Liver (tissue), 9 donors: ENCODE results near the gene PDLIM7. TPM values are rescaled to one million over a fixed set of nuclear protein-coding genes. Genes with fewer than 3 reads are reported as not detected.

ENCODE experiments used
- DNase-seq: peaks from one replicate; pipeline ENCODE4 v3.0.0-alpha.2; 2017; ENCODE audit warnings: low spot score
- H3K27ac ChIP-seq, 2 donors: one replicate each; pipeline ENCODE4 v1.7.0; 2013; ENCODE audit warnings: inconsistent platforms in 2 of 2, low read length in 2 of 2, control low read depth in 1 of 2, low read depth in 1 of 2, mild to moderate bottlenecking in 1 of 2
- H3K27me3 ChIP-seq, 4 donors: one replicate each; pipeline versions ENCODE4 v1.6.1 to v1.7.0; 2013; ENCODE audit warnings: low read length in 3 of 4, inconsistent platforms in 1 of 4, mild to moderate bottlenecking in 1 of 4, moderate library complexity in 1 of 4; ENCODE audit not compliant: control insufficient read depth in 4 of 4, insufficient read depth in 4 of 4
- H3K36me3 ChIP-seq, 4 donors: one replicate each; pipeline versions ENCODE4 v1.6.1 to v1.7.0; 2013; ENCODE audit warnings: low read length in 3 of 4, mild to moderate bottlenecking in 3 of 4, low read depth in 1 of 4, moderate library complexity in 1 of 4; ENCODE audit not compliant: control insufficient read depth in 4 of 4, insufficient read depth in 3 of 4
- H3K4me1 ChIP-seq, 4 donors: one replicate each; pipeline versions ENCODE4 v1.6.1 to v1.7.0; 2013; ENCODE audit warnings: low read length in 3 of 4, mild to moderate bottlenecking in 3 of 4, moderate library complexity in 1 of 4; ENCODE audit not compliant: control insufficient read depth in 4 of 4, insufficient read depth in 4 of 4
- H3K4me3 ChIP-seq, 3 donors: one replicate each; pipeline versions ENCODE4 v1.6.1 to v1.7.0; 2013; ENCODE audit warnings: low read length in 3 of 3, control low read depth in 1 of 3, low read depth in 1 of 3, mild to moderate bottlenecking in 1 of 3
- H3K9ac ChIP-seq, 2 donors: one replicate each; pipeline ENCODE4 v1.7.0; 2013; ENCODE audit warnings: low read length in 2 of 2, mild to moderate bottlenecking in 2 of 2, moderate library complexity in 2 of 2, control low read depth in 1 of 2, low read depth in 1 of 2
- H3K9me3 ChIP-seq, 4 donors: one replicate each; pipeline versions ENCODE4 v1.6.1 to v1.7.0; 2013; ENCODE audit warnings: low read length in 3 of 4; ENCODE audit not compliant: control insufficient read depth in 4 of 4
- CTCF ChIP-seq: fragments of 150-350 bp; IDR thresholded peaks from 2 replicates; pipeline ENCODE4 v1.5.1; 2017; ENCODE audit warnings: improper control_type of control experiment, low read depth, low read length; ENCODE audit not compliant: missing input control
- EGR1 ChIP-seq, 2 donors: IDR thresholded peaks; 2 replicates each; pipeline ENCODE4 v1.6.1; 2016 to 2018; ENCODE audit warnings: antibody characterized with exemption in 2 of 2, low read depth in 2 of 2
- FOXA1 ChIP-seq: IDR thresholded peaks from 2 replicates; pipeline ENCODE4 v1.6.1; 2016; ENCODE audit warnings: antibody characterized with exemption
- FOXA2 ChIP-seq: IDR thresholded peaks from 2 replicates; pipeline ENCODE4 v1.6.1; 2016; ENCODE audit warnings: antibody characterized with exemption
- GABPA ChIP-seq, 2 donors: IDR thresholded peaks in 1 of 2; conservative IDR thresholded peaks in 1 of 2; 2 replicates each; pipeline ENCODE4 v1.6.1; 2016; ENCODE audit warnings: antibody characterized with exemption in 2 of 2, mild to moderate bottlenecking in 1 of 2, moderate library complexity in 1 of 2
- HNF4A ChIP-seq, 2 donors: conservative IDR thresholded peaks; 2 replicates each; pipeline ENCODE4 v1.6.1; 2016; ENCODE audit warnings: antibody characterized with exemption in 2 of 2, mild to moderate bottlenecking in 2 of 2
- HNF4G ChIP-seq: IDR thresholded peaks from 2 replicates; pipeline ENCODE4 v1.6.1; 2016; ENCODE audit warnings: antibody characterized with exemption
- JUND ChIP-seq, 2 donors: IDR thresholded peaks; 2 replicates each; pipeline ENCODE4 v1.6.1; 2016; ENCODE audit warnings: antibody characterized with exemption in 2 of 2
- MAX ChIP-seq: IDR thresholded peaks from 2 replicates; pipeline ENCODE4 v1.6.1; 2016; ENCODE audit warnings: antibody characterized with exemption
- NR2F2 ChIP-seq: IDR thresholded peaks from 2 replicates; pipeline ENCODE4 v1.6.1; 2016; ENCODE audit warnings: antibody characterized with exemption
- RAD21 ChIP-seq, 2 donors: IDR thresholded peaks; 2 replicates each; pipeline ENCODE4 v1.6.1; 2016; ENCODE audit warnings: antibody characterized with exemption in 2 of 2, mild to moderate bottlenecking in 2 of 2
- REST ChIP-seq: IDR thresholded peaks from 2 replicates; pipeline ENCODE4 v1.6.1; 2016; ENCODE audit warnings: antibody characterized with exemption, mild to moderate bottlenecking
- RXRA ChIP-seq, 2 donors: IDR thresholded peaks; 2 replicates each; pipeline ENCODE4 v1.6.1; 2017 to 2018; ENCODE audit warnings: antibody characterized with exemption in 2 of 2, mild to moderate bottlenecking in 1 of 2
- SP1 ChIP-seq: IDR thresholded peaks from 2 replicates; pipeline ENCODE4 v1.6.1; 2018; ENCODE audit warnings: antibody characterized with exemption, mild to moderate bottlenecking
- TAF1 ChIP-seq: conservative IDR thresholded peaks from 2 replicates; pipeline ENCODE4 v1.6.1; 2016; ENCODE audit warnings: antibody characterized with exemption, mild to moderate bottlenecking
- YY1 ChIP-seq: IDR thresholded peaks from 2 replicates; pipeline ENCODE4 v1.6.1; 2016; ENCODE audit warnings: antibody characterized with exemption, mild to moderate bottlenecking
- WGBS: extraction: QIAGEN DNeasy Blood & Tissue Kit; methylation state at CpG from one replicate; pipeline ENCODE4 v1.1.7; 2013; 5-methylcytosine and 5-hydroxymethylcytosine counted together
- polyA plus RNA-seq, 2 donors: library from polyadenylated mRNA; stranded (reverse) in 1 of 2; unstranded in 1 of 2; fragments of 200-250 nt in 1 of 2; fragments of >200 nt in 1 of 2; fragmentation: Nextera tagmentation in 1 of 2; extraction: Ambion mirVana in 1 of 2; gene quantifications; one replicate each; pipeline versions ENCODE4 v1.2.1 to v1.2.3, GENCODE V29; 2013 to 2015
- total RNA-seq, 2 donors: library from RNA; depleted of rRNA; stranded (reverse); fragments of >200 nt; gene quantifications; one replicate each; pipeline ENCODE4 v1.2.3, GENCODE V29; 2014
- TF ChIP-seq, protein P1 (sequence below): IDR thresholded peaks from 2 replicates; pipeline ENCODE4 v1.6.1; 2016; ENCODE audit warnings: antibody characterized with exemption
- TF ChIP-seq, protein P2 (sequence below): IDR thresholded peaks from 2 replicates; pipeline ENCODE4 v1.6.1; 2016; ENCODE audit warnings: antibody characterized with exemption
- donor health status: healthy.
- donor health status: healthy.
- donor health status: healthy.
- donor health status: healthy.
- donor health status: healthy.

PDLIM7 gene
- total and polyA plus RNA-seq, 4 donors = 5.5 to 36.0 (median 8.5) TPM

DNA sequence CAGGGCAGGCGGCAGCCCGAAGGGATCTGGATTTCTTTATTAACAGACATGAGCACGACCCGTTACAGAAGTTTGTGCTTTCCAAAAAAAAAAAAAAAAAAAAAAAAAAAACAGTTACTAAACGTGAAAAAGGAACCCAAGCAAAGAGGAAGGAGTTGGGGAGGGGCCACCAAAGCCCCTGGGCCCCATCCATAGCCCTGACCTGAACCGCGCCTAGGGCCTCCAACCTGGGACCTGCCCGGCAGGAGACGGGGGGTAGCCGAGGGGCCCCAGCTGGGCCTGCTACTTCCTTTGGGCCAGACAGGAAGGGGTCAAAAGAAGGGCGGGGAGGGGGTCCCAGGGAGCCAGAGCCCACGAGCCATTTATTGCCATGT lies 40.8 kb downstream of the PDLIM7 start:
- H3K27ac ChIP-seq = no peak overlapping the region
- no peaks in the 10 kb centered on the region for H3K9me3 ChIP-seq
- no peak for DNase-seq
- H3K36me3 ChIP-seq = no peaks in the 10 kb centered on the region
- H3K27me3 ChIP-seq = no peaks in the 10 kb centered on the region
- no peak overlapping the region for H3K9ac ChIP-seq
- H3K4me1 ChIP-seq = peaks cover 3 to 27% (median 15%) of the 10 kb centered on the region in 4 donors
- TF ChIP-seq RXRA (IDR thresholded peaks at IDR 0.05) = no peak
- TF ChIP-seq RAD21 (IDR thresholded peaks at IDR 0.05) = no peak
- TF ChIP-seq FOXA1 = no peak
- no peak for TF ChIP-seq SP1
- TF ChIP-seq TAF1 = no peak
- TF ChIP-seq FOXA2 = no peak
- TF ChIP-seq, protein P1, sequence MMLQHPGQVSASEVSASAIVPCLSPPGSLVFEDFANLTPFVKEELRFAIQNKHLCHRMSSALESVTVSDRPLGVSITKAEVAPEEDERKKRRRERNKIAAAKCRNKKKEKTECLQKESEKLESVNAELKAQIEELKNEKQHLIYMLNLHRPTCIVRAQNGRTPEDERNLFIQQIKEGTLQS = no peak
- no peak for TF ChIP-seq JUND (IDR thresholded peaks at IDR 0.05)
- no peak for TF ChIP-seq HNF4A (conservative IDR thresholded peaks at IDR 0.05)
- TF ChIP-seq GABPA (IDR thresholded peaks at IDR 0.05 in 1 of 2, conservative IDR thresholded peaks at IDR 0.05 in 1 of 2) = no peak
- no peak for TF ChIP-seq EGR1 (IDR thresholded peaks at IDR 0.05; ENCODE audit: low read depth in 2 of 2)
- TF ChIP-seq, protein P2, sequence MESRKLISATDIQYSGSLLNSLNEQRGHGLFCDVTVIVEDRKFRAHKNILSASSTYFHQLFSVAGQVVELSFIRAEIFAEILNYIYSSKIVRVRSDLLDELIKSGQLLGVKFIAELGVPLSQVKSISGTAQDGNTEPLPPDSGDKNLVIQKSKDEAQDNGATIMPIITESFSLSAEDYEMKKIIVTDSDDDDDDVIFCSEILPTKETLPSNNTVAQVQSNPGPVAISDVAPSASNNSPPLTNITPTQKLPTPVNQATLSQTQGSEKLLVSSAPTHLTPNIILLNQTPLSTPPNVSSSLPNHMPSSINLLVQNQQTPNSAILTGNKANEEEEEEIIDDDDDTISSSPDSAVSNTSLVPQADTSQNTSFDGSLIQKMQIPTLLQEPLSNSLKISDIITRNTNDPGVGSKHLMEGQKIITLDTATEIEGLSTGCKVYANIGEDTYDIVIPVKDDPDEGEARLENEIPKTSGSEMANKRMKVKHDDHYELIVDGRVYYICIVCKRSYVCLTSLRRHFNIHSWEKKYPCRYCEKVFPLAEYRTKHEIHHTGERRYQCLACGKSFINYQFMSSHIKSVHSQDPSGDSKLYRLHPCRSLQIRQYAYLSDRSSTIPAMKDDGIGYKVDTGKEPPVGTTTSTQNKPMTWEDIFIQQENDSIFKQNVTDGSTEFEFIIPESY = no peak
- TF ChIP-seq REST = no peak
- no peak for TF ChIP-seq MAX
- TF ChIP-seq YY1 = no peak
- TF ChIP-seq HNF4G = no peak
- TF ChIP-seq NR2F2 = no peak
- no peak for TF ChIP-seq CTCF
- no peak overlapping the region for H3K4me3 ChIP-seq
- 29% methylated on average over 12 of the region's 12 CpGs for WGBS
